UCSD-AML1 (cell line): Measurements from ENCODE around the gene UBE2G2.

Source experiments
- DNase-seq: peaks from one replicate; lab custom pipeline; 2025; ENCODE audit not compliant: unreplicated experiment; lab: John Stamatoyannopoulos, UW

The UBE2G2 gene

DNA sequence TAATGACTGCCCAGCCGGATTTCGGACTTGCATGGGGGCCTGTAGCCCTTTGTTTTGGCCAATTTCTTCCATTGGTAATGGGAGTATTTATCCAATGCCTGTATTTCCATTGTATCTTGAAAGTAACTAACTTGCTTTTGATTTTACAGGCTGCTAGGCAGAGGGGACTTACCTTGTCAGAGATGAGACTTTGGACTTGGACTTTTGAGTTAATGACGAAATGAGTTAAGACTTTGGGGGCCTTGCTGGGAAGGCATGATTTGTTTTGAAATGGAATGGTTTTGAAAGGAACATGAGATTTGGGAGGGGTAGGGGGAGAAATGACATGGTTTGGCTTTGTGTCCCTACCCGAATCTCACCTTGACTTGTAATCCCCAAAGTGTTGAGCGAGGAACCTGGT is 9.6 kb downstream of the UBE2G2 start:
- DNase-seq = no peak

DNA sequence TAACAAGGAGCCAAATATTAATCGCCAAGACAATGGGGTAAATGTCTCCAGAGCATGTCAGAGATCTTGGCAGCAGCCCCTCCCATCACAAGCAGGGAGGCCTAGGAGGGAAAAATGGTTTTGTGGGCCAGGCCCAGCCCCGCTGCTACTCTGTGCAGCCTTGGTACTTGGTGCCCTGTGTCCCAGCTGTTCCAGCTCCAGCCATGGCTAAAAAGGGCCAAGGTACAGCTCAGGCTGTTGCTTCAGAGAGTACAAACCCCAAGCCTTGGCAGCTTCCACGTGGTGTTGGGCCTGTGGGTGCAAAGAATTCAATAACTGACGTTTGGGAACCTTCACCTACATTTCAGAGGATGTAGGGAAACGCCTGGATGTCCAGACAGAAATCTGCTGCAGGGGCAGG is 10.4 kb downstream of the UBE2G2 start:
- no peak for DNase-seq

DNA sequence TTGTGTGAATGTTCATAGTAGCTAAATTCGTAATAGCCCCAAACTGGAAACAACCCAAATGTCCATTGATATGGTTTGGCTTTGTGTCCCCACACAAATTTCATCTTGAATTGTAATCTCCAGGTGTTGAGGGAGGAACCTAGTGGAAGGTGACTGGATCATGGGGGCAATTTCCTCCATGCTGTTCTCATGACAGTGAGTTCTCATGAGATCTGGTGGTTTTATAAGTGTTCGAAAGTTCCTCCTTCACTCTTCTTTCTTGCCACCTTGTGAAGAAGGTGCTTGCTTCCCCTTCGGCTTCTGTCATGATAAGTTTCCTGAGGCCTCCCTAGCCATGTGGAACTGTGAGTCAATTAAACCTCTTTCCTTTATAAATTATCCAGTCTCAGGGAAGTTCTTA is 11.3 kb downstream of the UBE2G2 start:
- no peak for DNase-seq

GRCh38 chr21:44789880-44790279 is 11.7 kb downstream of the UBE2G2 start:
- DNase-seq = no peak

DNA sequence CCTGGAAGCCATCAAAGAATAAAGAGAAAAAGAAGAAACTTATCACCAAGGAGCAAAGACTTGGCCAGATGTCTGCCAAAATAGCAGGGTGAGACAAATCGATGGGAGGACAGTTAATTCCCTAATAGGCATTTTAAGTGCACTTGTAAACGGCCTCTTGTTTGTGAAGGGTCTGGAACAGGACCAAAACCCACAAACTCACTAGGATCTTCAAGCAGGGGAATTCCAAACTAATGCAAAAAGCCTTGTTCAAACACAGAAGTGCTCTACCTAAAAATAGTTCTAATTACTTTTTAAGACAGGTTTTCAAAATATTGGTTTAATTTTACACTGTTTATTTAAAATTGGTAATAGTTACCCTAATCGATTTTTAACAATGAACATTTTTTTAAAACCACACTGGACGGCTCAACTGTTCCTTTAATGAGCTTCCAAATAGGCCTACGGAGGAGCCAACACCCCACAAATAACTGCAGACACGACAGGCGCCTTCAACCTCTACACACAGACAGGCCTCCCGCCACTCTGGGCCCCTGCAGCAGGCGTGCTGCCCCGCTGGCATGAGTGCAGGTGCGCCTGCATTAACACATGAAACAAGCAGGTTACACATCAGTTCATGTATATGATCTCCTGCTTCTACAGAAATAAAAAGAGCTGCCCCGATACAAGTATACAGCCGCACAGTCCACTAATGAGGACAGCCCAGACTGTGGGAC is 15.8 kb downstream of the UBE2G2 start:
- DNase-seq = no peak

DNA sequence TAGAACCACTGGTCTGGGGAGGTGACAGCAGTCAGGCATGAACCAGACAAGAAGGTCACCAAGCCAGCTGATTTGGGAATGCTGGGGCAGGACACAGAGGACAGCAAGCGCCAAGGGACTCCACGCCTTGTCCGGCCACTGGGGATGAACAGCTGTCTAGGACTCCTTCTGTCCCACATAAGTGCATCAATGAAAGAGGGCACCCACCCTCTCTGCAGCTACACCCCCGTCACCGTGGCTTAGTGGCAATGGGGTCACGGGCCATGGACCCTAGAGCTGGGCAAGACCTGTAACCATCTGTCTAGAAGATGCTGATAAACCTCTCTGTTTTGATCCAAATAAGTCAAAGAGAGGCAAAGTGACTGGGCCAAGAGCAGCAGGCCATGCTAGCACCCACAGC is 16.8 kb downstream of the UBE2G2 start:
- DNase-seq = no peak

DNA sequence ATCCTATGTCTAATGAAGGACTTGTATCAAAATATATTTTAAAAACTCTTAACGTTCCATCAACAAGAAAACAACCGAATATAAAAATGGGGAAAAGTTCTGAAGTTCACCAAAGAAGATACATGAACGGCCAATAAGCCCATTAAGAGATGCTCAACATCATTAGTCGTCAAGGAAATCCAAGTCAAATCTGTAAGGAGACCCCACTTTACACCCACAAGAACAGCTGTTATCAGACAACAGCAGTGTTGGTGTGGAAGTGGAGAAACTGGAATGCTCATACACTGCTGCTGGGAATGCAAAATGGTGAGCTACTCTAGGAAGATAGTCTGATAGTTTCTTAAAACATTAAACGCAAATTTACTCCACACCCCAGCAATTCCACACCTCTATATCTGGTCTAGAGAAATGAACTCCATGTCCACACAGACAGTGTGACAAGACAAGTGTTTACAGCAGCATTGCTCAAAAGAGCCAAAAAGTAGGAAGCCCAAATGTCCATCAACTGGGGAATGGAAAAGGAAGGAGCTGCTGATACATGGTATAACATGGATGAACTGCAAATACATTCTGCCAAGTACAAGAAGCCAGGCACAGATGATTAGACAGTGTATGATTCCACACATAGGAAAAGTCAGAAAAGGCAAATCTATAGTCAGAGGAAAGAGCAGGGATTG is 18.5 kb downstream of the UBE2G2 start:
- no peak for DNase-seq

- DNase-seq = no peak
Observed at GRCh38 chr21:44780767-44781459, 20.7 kb downstream of the UBE2G2 start.

GRCh38 chr21:44780137-44780502 is 21.5 kb downstream of the UBE2G2 start:
- no peak for DNase-seq

- DNase-seq = no peak
Observed at GRCh38 chr21:44779417-44780136, 22.0 kb downstream of the UBE2G2 start.

GRCh38 chr21:44778983-44779382 is 22.6 kb downstream of the UBE2G2 start:
- no peak for DNase-seq

DNA sequence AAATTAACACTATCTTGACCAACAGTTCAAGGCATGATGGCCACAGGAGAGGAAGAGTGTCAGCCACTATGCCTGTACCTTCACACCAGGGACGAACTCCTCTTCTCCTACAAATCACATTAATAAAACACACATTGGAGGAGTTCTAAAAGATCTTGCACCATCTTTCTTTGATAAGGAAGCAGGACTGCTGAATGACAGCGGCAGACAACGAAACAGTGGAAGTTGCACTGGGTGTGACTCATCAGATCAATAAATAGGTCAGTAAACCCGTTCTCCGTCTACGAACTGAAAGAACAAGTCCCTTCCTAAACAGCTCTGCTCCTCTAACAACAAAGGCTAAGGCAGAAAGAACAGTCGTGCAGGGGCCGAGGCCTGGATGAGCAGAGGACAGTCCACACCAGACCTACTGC is 23.1 kb downstream of the UBE2G2 start:
- no peak for DNase-seq

DNA sequence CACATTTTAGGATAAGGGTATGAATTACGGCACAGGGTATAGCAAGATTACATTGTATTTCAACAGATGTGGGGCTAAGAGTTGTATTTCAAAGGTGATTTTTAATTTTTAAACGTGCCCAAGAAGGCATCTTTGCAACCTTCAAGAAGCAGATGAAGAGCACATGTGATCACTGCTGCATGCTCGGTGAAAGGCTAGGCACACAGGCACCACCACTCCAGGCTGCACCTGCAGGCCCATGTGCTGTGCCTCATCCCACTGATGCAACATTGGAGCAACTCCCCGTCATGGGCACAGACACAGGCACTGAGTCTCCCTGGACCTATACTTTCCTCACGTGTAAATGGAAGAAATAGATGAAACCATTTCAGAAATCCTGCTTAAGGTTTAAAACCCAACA is 23.5 kb downstream of the UBE2G2 start:
- DNase-seq = no peak

- no peak for DNase-seq
Observed at GRCh38 chr21:44774972-44775371, 26.6 kb downstream of the UBE2G2 start.

GRCh38 chr21:44773291-44773932 is 28.2 kb downstream of the UBE2G2 start:
- DNase-seq = no peak

DNA sequence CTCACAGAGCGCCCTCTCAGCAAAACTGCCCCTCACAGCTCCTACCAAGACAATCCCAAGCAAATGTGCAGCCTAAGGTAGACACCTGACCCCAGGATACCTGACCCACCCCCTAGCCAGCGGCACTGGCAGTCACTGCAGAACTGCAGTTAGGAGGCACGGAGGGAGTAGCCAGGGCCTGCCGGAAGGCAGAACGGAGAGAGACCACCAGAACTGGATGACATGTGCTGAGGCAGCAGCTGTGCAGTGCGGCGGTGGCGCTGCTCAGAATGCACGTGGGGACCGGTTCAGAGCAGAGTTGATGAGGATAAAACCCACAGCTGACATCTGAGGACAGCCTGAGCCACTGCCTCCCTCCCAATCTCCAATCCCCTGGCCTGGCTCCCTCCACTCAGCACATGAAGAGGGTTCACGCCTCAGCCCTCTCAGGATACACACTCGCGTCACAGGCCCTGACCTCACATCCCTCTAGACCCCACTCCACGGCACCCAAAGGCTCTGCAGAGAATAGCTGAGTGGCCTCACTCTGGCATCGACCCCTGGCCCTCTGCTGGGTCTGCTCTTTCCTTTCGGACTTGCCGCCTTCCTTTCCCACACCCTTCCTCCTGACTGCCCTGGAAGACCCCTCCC is 29.6 kb downstream of the UBE2G2 start:
- no peak for DNase-seq

- DNase-seq = no peak
Observed at GRCh38 chr21:44767834-44768831, 33.5 kb downstream of the UBE2G2 start.

GRCh38 chr21:44766818-44767354 is 34.7 kb downstream of the UBE2G2 start:
- DNase-seq = no peak
